HCT116 (cell line): Measurements from ENCODE around the gene OR13C9. TPM values are rescaled to one million over a fixed set of nuclear protein-coding genes. Genes with fewer than 3 reads are reported as not detected.

Experiments
- ATAC-seq: fragments of 200-7000 bp; cut with Tn5 transposase; 2 replicates; pipeline ENCODE4 v1.9.1; 2020; ENCODE audit warnings: mild to moderate bottlenecking, moderate library complexity
- BruUV-seq: library from RNA; stranded (reverse); fragments of 400-500 nt; replicated peaks from 2 replicates; lab custom pipeline; 2021; lab: Mats Ljungman, UMichigan
- CTCF ChIA-PET: fragments of 300-600 bp; sonication (Branson Sonifier 250); formaldehyde crosslinking; loops from one replicate; lab custom pipeline; 2021; ENCODE audit warnings: antibody characterized with exemption; lab: Charles Lee
- POLR2A ChIA-PET: fragments of 300-600, 350-600 bp; sonication (Branson Sonifier 250); formaldehyde crosslinking; loops from one replicate; lab custom pipeline; 2021; ENCODE audit warnings: antibody characterized with exemption; lab: Charles Lee
- RAD21 ChIA-PET, 2 experiments: fragments of 300-600 bp; sonication (Branson Sonifier 250); formaldehyde crosslinking; loops; one replicate each; lab custom pipeline; 2023; ENCODE audit warnings: low total read pairs in 2 of 2; ENCODE audit not compliant: uncharacterized antibody in 2 of 2, unreplicated experiment in 2 of 2, low non-redundant PET in 1 of 2; lab: Charles Lee
- DNase-seq: peaks from one replicate; pipeline ENCODE4 v3.0.0-alpha.2; 2010; ENCODE audit warnings: low read depth, low spot score
- H2AFZ ChIP-seq: fragments of 200-600 bp; shearing (Covaris generic), sonication (generic); 2 replicates; pipeline ENCODE4 v1.6.1; 2017; ENCODE audit warnings: low read depth, mixed run types, mixed read lengths, antibody characterized with exemption, low read length; ENCODE audit not compliant: poor library complexity, severe bottlenecking
- H3K27ac ChIP-seq: 2 replicates; pipeline ENCODE4 v1.5.1; 2012; ENCODE audit warnings: low read depth, low read length
- H3K27me3 ChIP-seq: fragments of 200-600 bp; sonication (generic); 2 replicates; pipeline ENCODE4 v1.6.1; 2016; ENCODE audit warnings: mixed run types, low read length, mixed read lengths; ENCODE audit not compliant: insufficient read depth
- H3K36me3 ChIP-seq, 2 experiments: fragments of 200-500 bp in 1 of 2; fragments of 200-600 bp in 1 of 2; sonication (Bioruptor generic) in 1 of 2; sonication (generic) in 1 of 2; 2 replicates each; pipeline versions ENCODE4 v1.5.1 to v1.6.1; 2014 to 2016; ENCODE audit warnings: low read length in 2 of 2, inconsistent platforms in 1 of 2, mixed read lengths in 1 of 2, mixed run types in 1 of 2; ENCODE audit not compliant: insufficient read depth in 2 of 2, control insufficient read depth in 1 of 2
- H3K4me1 ChIP-seq, 2 experiments: fragments of 200-600 bp in 1 of 2; sonication (generic) in 1 of 2; 2 replicates each; pipeline versions ENCODE4 v1.5.1 to v1.6.1; 2012 to 2017; ENCODE audit warnings: low read length in 2 of 2, inconsistent platforms in 1 of 2, mild to moderate bottlenecking in 1 of 2, mixed read lengths in 1 of 2, mixed run types in 1 of 2, moderate library complexity in 1 of 2; ENCODE audit not compliant: insufficient read depth in 2 of 2, control insufficient read depth in 1 of 2
- H3K4me2 ChIP-seq: fragments of 200-600 bp; sonication (generic); 2 replicates; pipeline ENCODE4 v1.6.1; 2017; ENCODE audit warnings: mixed run types, low read length, mixed read lengths
- H3K4me3 ChIP-seq, 2 experiments: fragments of 200-600 bp in 1 of 2; sonication (generic) in 1 of 2; replicated peaks in 1 of 2; 2 replicates each; pipeline ENCODE4 v1.5.1; 2011 to 2016; ENCODE audit warnings: low read length in 2 of 2, control low read depth in 1 of 2, low read depth in 1 of 2, mild to moderate bottlenecking in 1 of 2, mixed read lengths in 1 of 2, mixed run types in 1 of 2
- H3K79me2 ChIP-seq: fragments of 200-600 bp; sonication (generic); 2 replicates; pipeline ENCODE4 v1.6.1; 2017; ENCODE audit warnings: mild to moderate bottlenecking, mixed run types, low read length, moderate library complexity, mixed read lengths; ENCODE audit not compliant: insufficient read depth
- H3K9ac ChIP-seq: fragments of 200-600 bp; sonication (generic); 2 replicates; pipeline ENCODE4 v1.6.1; 2016; ENCODE audit warnings: low read length, mixed read lengths
- H3K9me2 ChIP-seq: fragments of 200-600 bp; sonication (generic), shearing (Covaris generic); 2 replicates; pipeline ENCODE4 v1.6.1; 2017; ENCODE audit warnings: mixed run types, mild to moderate bottlenecking, moderate library complexity; ENCODE audit not compliant: insufficient read depth
- H3K9me3 ChIP-seq, 2 experiments: fragments of 200-500 bp in 1 of 2; fragments of 200-600 bp in 1 of 2; sonication (Bioruptor generic) in 1 of 2; sonication (generic) in 1 of 2; 2 replicates each; pipeline ENCODE4 v1.6.1; 2014 to 2017; ENCODE audit warnings: low read length in 2 of 2, mixed read lengths in 2 of 2, inconsistent platforms in 1 of 2, low read depth in 1 of 2, mild to moderate bottlenecking in 1 of 2, mixed run types in 1 of 2, moderate library complexity in 1 of 2; ENCODE audit not compliant: control insufficient read depth in 1 of 2, insufficient read depth in 1 of 2
- H4K20me1 ChIP-seq: fragments of 200-600 bp; sonication (generic), shearing (Covaris generic); 2 replicates; pipeline ENCODE4 v1.6.1; 2017; ENCODE audit warnings: mixed run types, mild to moderate bottlenecking, moderate library complexity; ENCODE audit not compliant: insufficient read depth
- ATF3 ChIP-seq: IDR thresholded peaks from 2 replicates; pipeline ENCODE4 v1.6.1; 2012
- EGR1 ChIP-seq: IDR thresholded peaks from 2 replicates; pipeline ENCODE4 v1.6.1; 2012; ENCODE audit warnings: low read depth
- EZH2 ChIP-seq: fragments of 200-600 bp; sonication (generic); IDR thresholded peaks from 2 replicates; pipeline ENCODE4 v1.6.1; 2017; ENCODE audit warnings: antibody characterized with exemption, mixed run types
- EZH2phosphoT487 ChIP-seq: fragments of 200-600 bp; IDR thresholded peaks from 2 replicates; pipeline ENCODE4 v1.6.1; 2018; ENCODE audit warnings: antibody characterized with exemption, borderline replicate concordance
- FOSL1 ChIP-seq: IDR thresholded peaks from 2 replicates; pipeline ENCODE4 v1.6.1; 2012; ENCODE audit warnings: low read depth
- MAX ChIP-seq: IDR thresholded peaks from 2 replicates; pipeline ENCODE4 v1.6.1; 2012
- POLR2AphosphoS5 ChIP-seq: IDR thresholded peaks from 2 replicates; pipeline ENCODE4 v1.6.1; 2011; ENCODE audit warnings: mild to moderate bottlenecking, low read depth, low read length, moderate library complexity
- RAD21 ChIP-seq: IDR thresholded peaks from 2 replicates; pipeline ENCODE4 v1.6.1; 2012; ENCODE audit warnings: low read depth, mild to moderate bottlenecking
- REST ChIP-seq: IDR thresholded peaks from 2 replicates; pipeline ENCODE4 v1.6.1; 2012; ENCODE audit warnings: low read depth
- SRF ChIP-seq: IDR thresholded peaks from 2 replicates; pipeline ENCODE4 v1.6.1; 2012; ENCODE audit warnings: low read depth
- ZBTB33 ChIP-seq: IDR thresholded peaks from 2 replicates; pipeline ENCODE4 v1.6.1; 2011; ENCODE audit warnings: mild to moderate bottlenecking, low read length, moderate library complexity; ENCODE audit not compliant: insufficient replicate concordance; ENCODE audit errors: extremely low read depth
- ZNF274 ChIP-seq: fragments of 200-500 bp; sonication (Bioruptor generic); IDR thresholded peaks from 2 replicates; pipeline ENCODE4 v1.6.1; 2014; ENCODE audit warnings: mild to moderate bottlenecking, low read depth, low read length, inconsistent platforms
- intact Hi-C: fragments of 100-400 bp; cut with micrococcal nuclease; formaldehyde crosslinking; loops from 2 replicates; pipeline ENCODE4 v1.10.0; 2022
- total RNA-seq: library from RNA; stranded (reverse); gene quantifications from one replicate; pipeline ENCODE4 v1.2.1, GENCODE V29; 2021; ENCODE audit not compliant: unreplicated experiment

Gene OR13C9
- total RNA-seq, 1 experiment from 2014 or later: not detected

DNA sequence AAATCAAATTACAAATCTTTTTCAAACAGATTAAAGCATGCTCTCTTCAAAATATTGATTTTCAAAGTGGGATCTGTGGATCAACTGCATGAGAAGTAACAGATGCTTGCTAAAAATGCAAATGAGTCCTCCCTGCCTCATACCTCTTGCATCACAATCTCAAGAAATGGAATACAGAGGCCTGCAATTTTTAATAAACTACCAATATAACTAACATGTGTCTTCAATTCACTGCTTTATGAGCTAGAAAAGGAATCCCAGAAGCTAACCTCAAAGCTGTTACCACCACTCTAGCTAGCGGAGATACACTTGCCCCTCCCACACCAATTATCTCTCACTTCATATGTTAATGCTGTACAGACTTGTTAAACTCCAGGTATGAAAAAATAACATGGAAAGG is 28.4 kb downstream of the OR13C9 start:
- Histone ChIP-seq H3K27me3 (no peaks in the 10 kb centered on the region), H3K36me3 (no peaks in the 10 kb centered on the region), H3K9me3 (no peaks in the 10 kb centered on the region), H3K27ac (no peak overlapping the region), H3K9ac (no peak overlapping the region), H3K4me1 (no peaks in the 10 kb centered on the region), H3K4me2 (no peak overlapping the region), H3K9me2 (no peaks in the 10 kb centered on the region), H3K4me3 (no peak overlapping the region), H4K20me1 (no peaks in the 10 kb centered on the region), H3K79me2 (no peaks in the 10 kb centered on the region), H2AFZ (no peak overlapping the region)
- RAD21 ChIA-PET: no interaction called here
- ATAC-seq: no peak
- intact Hi-C loops: no loop called here
- POLR2A ChIA-PET: no interaction called here
- no TSS peak for BruUV-seq
- no peak for DNase-seq
- CTCF ChIA-PET: no interaction called here
- TF ChIP-seq MAX: no peak

GRCh38 chr9:104586496-104587180 is 31.4 kb downstream of the OR13C9 start:
- H3K9me2 ChIP-seq: no peaks in the 10 kb centered on the region
- H3K27me3 ChIP-seq: no peaks in the 10 kb centered on the region
- RAD21 ChIA-PET: no interaction called here
- no peak overlapping the region for H2AFZ ChIP-seq
- no peak overlapping the region for H3K27ac ChIP-seq
- BruUV-seq: no TSS peak
- POLR2A ChIA-PET: no interaction called here
- TF ChIP-seq EZH2: no peak
- TF ChIP-seq POLR2AphosphoS5: no peak
- no peak for TF ChIP-seq EGR1
- no peak for TF ChIP-seq SRF
- TF ChIP-seq ATF3: no peak
- no peak for TF ChIP-seq RAD21
- no peak for TF ChIP-seq FOSL1
- no peak for TF ChIP-seq REST
- no peak for TF ChIP-seq ZNF274
- TF ChIP-seq MAX: no peak
- TF ChIP-seq EZH2phosphoT487: no peak
- no peak for TF ChIP-seq ZBTB33
- DNase-seq (no peak), ATAC-seq (no peak)
- CTCF ChIA-PET: no interaction called here
- no peaks in the 10 kb centered on the region for H3K4me1 ChIP-seq
- intact Hi-C loops: no loop called here
- H3K9me3 ChIP-seq: no peaks in the 10 kb centered on the region
- no peaks in the 10 kb centered on the region for H4K20me1 ChIP-seq
- H3K4me2 ChIP-seq: no peak overlapping the region
- H3K36me3 ChIP-seq: no peaks in the 10 kb centered on the region
- H3K4me3 ChIP-seq: no peak overlapping the region
- no peak overlapping the region for H3K9ac ChIP-seq
- H3K79me2 ChIP-seq: no peaks in the 10 kb centered on the region
